HepG2 (cell line): ENCODE measurements around the gene KCNAB1. TPM values are rescaled to one million over a fixed set of nuclear protein-coding genes. Genes with fewer than 3 reads are reported as not detected.

ENCODE experiments used
- ATAC-seq: fragments of 200-7000 bp; cut with Tn5 transposase; 3 replicates; pipeline ENCODE4 v1.9.1; 2020; ENCODE audit warnings: mild to moderate bottlenecking, moderate library complexity
- BruUV-seq: library from RNA; stranded (reverse); fragments of 400-500 nt; replicated peaks from 2 replicates; lab custom pipeline; 2021; lab: Mats Ljungman, UMichigan
- CTCF ChIA-PET: fragments of 300-600 bp; formaldehyde crosslinking; extraction: SDS; loops from one replicate; lab custom pipeline; 2021; ENCODE audit warnings: low total read pairs, inconsistent platforms, low intra/inter-chr PET ratio; lab: Yijun Ruan, JAX
- POLR2A ChIA-PET: fragments of 350-600 bp; sonication (Branson Sonifier 250); formaldehyde crosslinking; loops from one replicate; lab custom pipeline; 2020; ENCODE audit warnings: antibody characterized with exemption, inconsistent platforms; lab: Yijun Ruan, JAX
- DNase-seq: peaks from one replicate; pipeline ENCODE4 v3.0.0-alpha.2; 2015; ENCODE audit warnings: low spot score
- FAIRE-seq: peaks from 3 replicates; lab custom pipeline; 2011; peaks lifted over from hg19 to GRCh38; lab: Jason Lieb, UNC
- H2AFZ ChIP-seq: one replicate; pipeline ENCODE4 v1.6.1; 2011; ENCODE audit warnings: low read length, inconsistent platforms
- H3K27ac ChIP-seq: fragments of 300-600 bp; 3 replicates; pipeline ENCODE4 v1.8.0; 2011; ENCODE audit warnings: mixed run types, mild to moderate bottlenecking, mixed read lengths, low read length, inconsistent platforms; ENCODE audit not compliant: insufficient read depth; ENCODE audit errors: extremely low read length
- H3K27me3 ChIP-seq, 2 experiments: fragments of 200-600 bp in 1 of 2; 2 replicates in 1 of 2; 3 replicates in 1 of 2; pipeline versions ENCODE4 v1.6.0 to v1.8.0; 2011; ENCODE audit warnings: low read length in 2 of 2, mild to moderate bottlenecking in 2 of 2, moderate library complexity in 2 of 2, inconsistent platforms in 1 of 2; ENCODE audit not compliant: insufficient read depth in 2 of 2, control insufficient read depth in 1 of 2
- H3K36me3 ChIP-seq, 2 experiments: fragments of 200-600 bp in 1 of 2; replicated peaks in 1 of 2; 2 replicates in 1 of 2; 3 replicates in 1 of 2; pipeline versions ENCODE4 v1.5.1 to v1.8.0; 2011; ENCODE audit warnings: low read length in 2 of 2, inconsistent platforms in 1 of 2; ENCODE audit not compliant: insufficient read depth in 2 of 2, control insufficient read depth in 1 of 2
- H3K4me1 ChIP-seq: 2 replicates; pipeline ENCODE4 v1.5.1; 2012; ENCODE audit warnings: low read length, inconsistent platforms; ENCODE audit not compliant: insufficient read depth
- H3K4me2 ChIP-seq: 2 replicates; pipeline ENCODE4 v1.6.0; 2011; ENCODE audit warnings: low read depth, low read length, inconsistent platforms
- H3K4me3 ChIP-seq, 3 experiments: fragments of 200-600 bp in 1 of 3; sonication (generic), shearing (Covaris generic) in 1 of 3; replicated peaks in 1 of 3; 2 replicates each; pipeline ENCODE4 v1.5.1; 2011 to 2016; ENCODE audit warnings: low read length in 3 of 3, inconsistent platforms in 2 of 3, low read depth in 2 of 3, mild to moderate bottlenecking in 2 of 3, control low read depth in 1 of 3, mixed read lengths in 1 of 3; ENCODE audit not compliant: insufficient read depth in 1 of 3
- H3K79me2 ChIP-seq: one replicate; pipeline ENCODE4 v1.6.1; 2011; ENCODE audit warnings: low read length, inconsistent platforms; ENCODE audit not compliant: insufficient read depth
- H3K9ac ChIP-seq: 2 replicates; pipeline ENCODE4 v1.6.0; 2011; ENCODE audit warnings: mild to moderate bottlenecking, low read depth, low read length, inconsistent platforms; ENCODE audit not compliant: insufficient read depth
- H3K9me3 ChIP-seq: 2 replicates; pipeline ENCODE4 v1.5.1; 2012; ENCODE audit warnings: mild to moderate bottlenecking, low read length
- H4K20me1 ChIP-seq: 2 replicates; pipeline ENCODE4 v1.6.0; 2011; ENCODE audit warnings: inconsistent platforms, mild to moderate bottlenecking, low read length, moderate library complexity; ENCODE audit not compliant: insufficient read depth
- ATF6 ChIP-seq: sonication (generic); formaldehyde crosslinking; conservative IDR thresholded peaks from 2 replicates; pipeline ENCODE4 v1.4.0; 2020; ENCODE audit warnings: missing genetic modification reagents
- FOXP1 ChIP-seq, 2 experiments: fragments of 450-650 bp in 1 of 2; IDR thresholded peaks; 2 replicates each; pipeline ENCODE4 v1.6.1; 2017 to 2018; ENCODE audit warnings: antibody characterized with exemption in 1 of 2
- GRHL1 ChIP-seq: sonication (generic); formaldehyde crosslinking; conservative IDR thresholded peaks from 2 replicates; pipeline ENCODE4 v1.8.0; 2022; ENCODE audit warnings: missing genetic modification reagents
- HMGA1 ChIP-seq: sonication (generic); formaldehyde crosslinking; conservative IDR thresholded peaks from 2 replicates; pipeline ENCODE4 v1.4.0; 2020; ENCODE audit warnings: missing genetic modification reagents
- HNRNPH1 ChIP-seq: fragments of 200-400 bp; formaldehyde crosslinking; optimal IDR thresholded peaks from 2 replicates; pipeline ENCODE3; 2017; ENCODE audit warnings: mild to moderate bottlenecking, low read depth, low read length
- THAP7 ChIP-seq: sonication (generic); formaldehyde crosslinking; IDR thresholded peaks from 2 replicates; pipeline ENCODE4 v1.8.1; 2023; ENCODE audit warnings: mild to moderate bottlenecking, missing genetic modification reagents
- ZNF282 ChIP-seq: fragments of 450-650 bp; IDR thresholded peaks from 2 replicates; pipeline ENCODE4 v1.6.1; 2018; ENCODE audit not compliant: partially characterized antibody
- ZNF318 ChIP-seq: sonication (generic); formaldehyde crosslinking; IDR thresholded peaks from 2 replicates; pipeline ENCODE4 v1.4.0; 2020; ENCODE audit warnings: mild to moderate bottlenecking, missing genetic modification reagents
- in situ Hi-C: cut with HindIII; loops from 2 replicates; pipeline ENCODE4 v1.10.0; 2017; ENCODE audit warnings: low pct_unique_long_range_greater_than_20kb; ENCODE audit not compliant: extremely low pct_ligation_motif_present
- intact Hi-C: fragments of 100-400 bp; cut with micrococcal nuclease; formaldehyde crosslinking; loops from one replicate; pipeline ENCODE4 v1.10.0; 2022; ENCODE audit not compliant: unreplicated experiment
- polyA plus RNA-seq, 8 experiments: library from polyadenylated mRNA; depleted of rRNA in 3 of 8; stranded (reverse) in 7 of 8; unstranded in 1 of 8; fragments of >200 nt; fragmentation: Illumina TruSeq in 4 of 8; extraction: Trizol in 4 of 8; gene quantifications; 2 replicates each; pipeline versions ENCODE4 v1.2.1 to v1.2.3, GENCODE V29; 2011 to 2016; ENCODE audit warnings: low read depth in 4 of 8, missing spikeins in 1 of 8, mixed read lengths in 1 of 8; ENCODE audit not compliant: insufficient read depth in 1 of 8
- total RNA-seq, 5 experiments: library from RNA; depleted of rRNA; stranded (reverse); fragments of >200 nt; fragmentation: Illumina TruSeq; extraction: Trizol; gene quantifications; 2 replicates each; pipeline ENCODE4 v1.2.3, GENCODE V29; 2016; ENCODE audit warnings: low read depth in 1 of 5

The KCNAB1 gene
- total and polyA plus RNA-seq, 2 of the 13 experiments (the other 11 are each of a cell fraction or from before 2014, with no cell fraction given) = not detected

GRCh38 chr3:156472684-156473083 is 352.3 kb downstream of the KCNAB1 start (continued):
- TF ChIP-seq ZNF318 = no peak
- no peak for TF ChIP-seq FOXP1 (IDR thresholded peaks at IDR 0.05)
- no peak for TF ChIP-seq FOXP1 (CRISPR knock-in tag; IDR thresholded peaks at IDR 0.05)
- TF ChIP-seq HNRNPH1 = no peak
- TF ChIP-seq, all 625 proteins: peak for 0

- Histone ChIP-seq H3K9ac (no peak overlapping the region), H3K36me3 (no peaks in the 10 kb centered on the region), H3K4me2 (no peak overlapping the region), H3K79me2 (no peaks in the 10 kb centered on the region), H3K9me3 (no peaks in the 10 kb centered on the region), H4K20me1 (no peaks in the 10 kb centered on the region), H3K4me3 (no peak overlapping the region), H3K27me3 (0 out of 5 replicates have a peak, but pooled peaks cover 0 to 1% of the 10 kb centered on the region in 2 experiments), H3K4me1 (no peaks in the 10 kb centered on the region), H2AFZ (no peak overlapping the region), H3K27ac (no peak overlapping the region)
- DNase-seq (no peak), ATAC-seq (no peak), FAIRE-seq (no peak)
- in situ Hi-C loops (no loop called here), intact Hi-C loops (no loop called here)
- CTCF ChIA-PET = no interaction called here
- POLR2A ChIA-PET = no interaction called here
- BruUV-seq = no TSS peak
- TF ChIP-seq THAP7 (no peak), ATF6 (CRISPR knock-in tag) (no peak), ZNF282 (no peak), GRHL1 (CRISPR knock-in tag) (no peak), HMGA1 (no peak)
These were observed 353.0 kb downstream of the KCNAB1 start for GRCh38 chr3:156473341-156473740.
